ENCODE measurements around the gene CEP72. TPM values are rescaled to one million over a fixed set of nuclear protein-coding genes. Genes with fewer than 3 reads are reported as not detected.

The CEP72 gene
- total and polyA plus RNA-seq, 2 of the 13 experiments (the other 11 are each of a cell fraction or from before 2014, with no cell fraction given): 3.4 to 9.4 TPM

- Histone ChIP-seq H3K79me2 (ENCODE audit: insufficient read depth, low read length) (peaks cover 12% of the 10 kb centered on the region), H3K4me2 (ENCODE audit: low read depth, low read length) (no peak overlapping the region), H3K27me3 (ENCODE audit: control insufficient read depth in 1 of 2, insufficient read depth in 2 of 2, low read length in 2 of 2) (no peaks in the 10 kb centered on the region), H3K36me3 (replicated peaks in 1 of 2; ENCODE audit: control insufficient read depth in 1 of 2, insufficient read depth in 2 of 2, low read length in 2 of 2) (peaks cover 18 to 81% of the 10 kb centered on the region in 2 experiments; a peak in 4 of 5 replicates), H2AFZ (ENCODE audit: low read length) (no peak overlapping the region), H4K20me1 (ENCODE audit: insufficient read depth, low read length) (no peaks in the 10 kb centered on the region), H3K4me1 (ENCODE audit: insufficient read depth, low read length) (peaks cover 42% of the 10 kb centered on the region), H3K9me3 (ENCODE audit: low read length) (no peaks in the 10 kb centered on the region), H3K4me3 (replicated peaks in 1 of 3; ENCODE audit: insufficient read depth in 1 of 3, low read depth in 2 of 3, low read length in 3 of 3) (no peak overlapping the region), H3K27ac (ENCODE audit: extremely low read length, insufficient read depth, low read length) (peak overlapping the region; percentile 53), H3K9ac (ENCODE audit: insufficient read depth, low read depth, low read length) (no peak overlapping the region)
- no peak for TF ChIP-seq PLRG1 (conservative IDR thresholded peaks at IDR 0.05)
- no peak for TF ChIP-seq ZNF704 (CRISPR knock-in tag; IDR thresholded peaks at IDR 0.05; ENCODE audit: borderline replicate concordance)
- TF ChIP-seq AGO2 (optimal IDR thresholded peaks at IDR 0.05; ENCODE audit: low read depth, low read length): peak; percentile 37
- TF ChIP-seq ZNF451 (CRISPR knock-in tag; IDR thresholded peaks at IDR 0.05): no peak
- intact Hi-C loops (cut with micrococcal nuclease; ENCODE audit: unreplicated experiment) (no loop called here), in situ Hi-C loops (cut with HindIII; ENCODE audit: extremely low pct_ligation_motif_present, low pct_unique_long_range_greater_than_20kb) (no loop called here)
- WGBS (ENCODE audit: low lambda C conversion rate): 95% methylated on average over 16 of the region's 16 CpGs
- ChIA-PET CTCF (ENCODE audit: low intra/inter-chr PET ratio, low total read pairs) (no interaction called here), POLR2A (interaction anchor here (1.5 kb wide), 1 partner anchor 10 kb away, joined by 4 read pairs; no protein-coding TSS in a partner anchor)
- FAIRE-seq (no peak), ATAC-seq (no peak), DNase-seq (ENCODE audit: low spot score) (no peak)
- BruUV-seq (replicated peaks): no TSS peak
Measured at GRCh38 chr5:621341-621761, 9.2 kb downstream of the CEP72 start.

GRCh38 chr5:622359-622758 is 10.2 kb downstream of the CEP72 start:
- peak; percentile 38 for TF ChIP-seq AGO2 (optimal IDR thresholded peaks at IDR 0.05; ENCODE audit: low read depth, low read length)
- no peak for TF ChIP-seq ZNF883 (CRISPR knock-in tag; IDR thresholded peaks at IDR 0.05; ENCODE audit: not compliant biosample characterization)
- H3K4me1 ChIP-seq (ENCODE audit: insufficient read depth, low read length): peaks cover 32% of the 10 kb centered on the region
- ChIA-PET POLR2A (no interaction called here), CTCF (ENCODE audit: low intra/inter-chr PET ratio, low total read pairs) (no interaction called here)
- H3K9ac ChIP-seq (ENCODE audit: insufficient read depth, low read depth, low read length): no peak overlapping the region
- no peaks in the 10 kb centered on the region for H3K9me3 ChIP-seq (ENCODE audit: low read length)
- BruUV-seq (replicated peaks): no TSS peak
- no peak overlapping the region for H3K4me2 ChIP-seq (ENCODE audit: low read depth, low read length)
- no peak overlapping the region for H3K4me3 ChIP-seq (replicated peaks in 1 of 3; ENCODE audit: insufficient read depth in 1 of 3, low read depth in 2 of 3, low read length in 3 of 3)
- in situ Hi-C loops (cut with HindIII; ENCODE audit: extremely low pct_ligation_motif_present, low pct_unique_long_range_greater_than_20kb) (no loop called here), intact Hi-C loops (cut with micrococcal nuclease; ENCODE audit: unreplicated experiment) (no loop called here)
- no peaks in the 10 kb centered on the region for H3K27me3 ChIP-seq (ENCODE audit: control insufficient read depth in 1 of 2, insufficient read depth in 2 of 2, low read length in 2 of 2)
- H3K27ac ChIP-seq (ENCODE audit: extremely low read length, insufficient read depth, low read length): no peak overlapping the region
- no peak; the same call in 2 of the 3 replicates for ATAC-seq
- peaks cover 18 to 88% of the 10 kb centered on the region in 2 experiments; a peak in 4 of 5 replicates for H3K36me3 ChIP-seq (replicated peaks in 1 of 2; ENCODE audit: control insufficient read depth in 1 of 2, insufficient read depth in 2 of 2, low read length in 2 of 2)
- 99% methylated on average over 9 of the region's 9 CpGs for WGBS (ENCODE audit: low lambda C conversion rate)
- DNase-seq (ENCODE audit: low spot score): no peak
- H3K79me2 ChIP-seq (ENCODE audit: insufficient read depth, low read length): peaks cover 3% of the 10 kb centered on the region
- no peak for FAIRE-seq
- H2AFZ ChIP-seq (ENCODE audit: low read length): no peak overlapping the region
- no peaks in the 10 kb centered on the region for H4K20me1 ChIP-seq (ENCODE audit: insufficient read depth, low read length)

Data from HepG2 (cell line).